H9 (cell line): Measurements from ENCODE around the gene L3MBTL1. TPM values are rescaled to one million over a fixed set of nuclear protein-coding genes. Genes with fewer than 3 reads are reported as not detected.

ENCODE experiments used
- DNase-seq: peaks from one replicate; pipeline ENCODE4 v3.0.0-alpha.2; 2017
- H2AFZ ChIP-seq: one replicate; pipeline ENCODE4 v1.6.1; 2013; ENCODE audit warnings: mild to moderate bottlenecking, low read length, control low read depth, moderate library complexity
- H2AK5ac ChIP-seq: 2 replicates; pipeline ENCODE4 v1.6.1; 2013; ENCODE audit warnings: low read length, control low read depth, mixed read lengths; ENCODE audit not compliant: insufficient read length
- H2BK120ac ChIP-seq: one replicate; pipeline ENCODE4 v1.6.1; 2013; ENCODE audit warnings: low read depth, mild to moderate bottlenecking, low read length, control low read depth, inconsistent platforms; ENCODE audit not compliant: poor library complexity, severe bottlenecking
- H2BK12ac ChIP-seq: 2 replicates; pipeline ENCODE4 v1.6.1; 2013; ENCODE audit warnings: low read length, control low read depth, mixed read lengths, low read depth; ENCODE audit not compliant: insufficient read length
- H2BK15ac ChIP-seq: 2 replicates; pipeline ENCODE4 v1.6.1; 2013; ENCODE audit warnings: low read depth, low read length, control low read depth
- H2BK20ac ChIP-seq: one replicate; pipeline ENCODE4 v1.6.1; 2013; ENCODE audit warnings: low read depth, mild to moderate bottlenecking, low read length, control low read depth, inconsistent platforms; ENCODE audit not compliant: poor library complexity, severe bottlenecking
- H2BK5ac ChIP-seq: 2 replicates; pipeline ENCODE4 v1.6.1; 2013; ENCODE audit warnings: low read length, control low read depth, mixed read lengths; ENCODE audit not compliant: insufficient read length
- H3K14ac ChIP-seq: 2 replicates; pipeline ENCODE4 v1.6.1; 2013; ENCODE audit warnings: low read length, control low read depth; ENCODE audit not compliant: insufficient read depth
- H3K18ac ChIP-seq: 2 replicates; pipeline ENCODE4 v1.6.1; 2013; ENCODE audit warnings: low read depth, mild to moderate bottlenecking, mixed read lengths, low read length, control low read depth; ENCODE audit not compliant: insufficient read length
- H3K23ac ChIP-seq: 2 replicates; pipeline ENCODE4 v1.6.1; 2013; ENCODE audit warnings: low read length, control low read depth, mixed read lengths, low read depth; ENCODE audit not compliant: insufficient read length
- H3K23me2 ChIP-seq: 2 replicates; pipeline ENCODE4 v1.6.1; 2013; ENCODE audit warnings: low read depth, mild to moderate bottlenecking, mixed read lengths, low read length, control low read depth; ENCODE audit not compliant: insufficient read length, poor library complexity, severe bottlenecking
- H3K27ac ChIP-seq: 2 replicates; pipeline ENCODE4 v1.5.1; 2013; ENCODE audit warnings: low read length, control low read depth, mixed read lengths, low read depth; ENCODE audit not compliant: insufficient read length
- H3K27me3 ChIP-seq: 2 replicates; pipeline ENCODE4 v1.6.1; 2013; ENCODE audit warnings: low read length, control low read depth, inconsistent platforms; ENCODE audit not compliant: insufficient read depth
- H3K4ac ChIP-seq: 2 replicates; pipeline ENCODE4 v1.6.1; 2013; ENCODE audit warnings: low read depth, mild to moderate bottlenecking, control low read depth, inconsistent platforms, low read length, moderate library complexity
- H3K4me1 ChIP-seq: 2 replicates; pipeline ENCODE4 v1.6.1; 2013; ENCODE audit warnings: low read length, control low read depth, inconsistent platforms; ENCODE audit not compliant: insufficient read depth
- H3K4me2 ChIP-seq: 2 replicates; pipeline ENCODE4 v1.6.1; 2013; ENCODE audit warnings: low read length, control low read depth, mixed read lengths; ENCODE audit not compliant: insufficient read length, insufficient read depth
- H3K56ac ChIP-seq: 2 replicates; pipeline ENCODE4 v1.6.1; 2013; ENCODE audit warnings: low read depth, mild to moderate bottlenecking, mixed read lengths, low read length, control low read depth; ENCODE audit not compliant: insufficient read length
- H3K79me1 ChIP-seq: 2 replicates; pipeline ENCODE4 v1.6.1; 2013; ENCODE audit warnings: low read depth, mild to moderate bottlenecking, moderate library complexity, low read length, control low read depth, inconsistent platforms; ENCODE audit not compliant: insufficient read depth, poor library complexity, severe bottlenecking
- H3K79me2 ChIP-seq: 2 replicates; pipeline ENCODE4 v1.6.1; 2013; ENCODE audit warnings: low read length, control low read depth, inconsistent platforms; ENCODE audit not compliant: insufficient read depth
- H3K9ac ChIP-seq: 2 replicates; pipeline ENCODE4 v1.6.1; 2013; ENCODE audit warnings: low read length, control low read depth, mixed read lengths; ENCODE audit not compliant: insufficient read length; ENCODE audit errors: extremely low read depth
- H3K9me3 ChIP-seq: one replicate; pipeline ENCODE4 v1.6.1; 2013; ENCODE audit warnings: low read depth, low read length, inconsistent platforms; ENCODE audit not compliant: control insufficient read depth
- H3T11ph ChIP-seq: one replicate; pipeline ENCODE4 v1.6.1; 2013; ENCODE audit warnings: mild to moderate bottlenecking, low read length, control low read depth, inconsistent platforms
- H4K20me1 ChIP-seq: one replicate; pipeline ENCODE4 v1.6.1; 2013; ENCODE audit not compliant: control insufficient read depth, insufficient read length, insufficient read depth
- H4K5ac ChIP-seq: 2 replicates; pipeline ENCODE4 v1.6.1; 2013; ENCODE audit warnings: low read depth, mild to moderate bottlenecking, mixed read lengths, low read length, control low read depth; ENCODE audit not compliant: insufficient read length
- H4K8ac ChIP-seq: replicated peaks from 2 replicates; pipeline ENCODE4 v1.6.1; 2013; ENCODE audit warnings: low read length, control low read depth, mixed read lengths, low read depth; ENCODE audit not compliant: insufficient read length
- H4K91ac ChIP-seq: 2 replicates; pipeline ENCODE4 v1.6.1; 2013; ENCODE audit warnings: low read depth, mild to moderate bottlenecking, moderate library complexity, mixed read lengths, low read length, control low read depth; ENCODE audit not compliant: insufficient read length
- H3K27ac Mint-ChIP-seq, 3 experiments: 2 replicates in 2 of 3; 3 replicates in 1 of 3; pipeline ENCODE4 v1.8.0; 2020 to 2021; ENCODE audit warnings: mixed read lengths in 3 of 3, mild to moderate bottlenecking in 1 of 3, moderate library complexity in 1 of 3
- H3K27me3 Mint-ChIP-seq: 2 replicates; pipeline ENCODE4 v1.8.0; 2021; ENCODE audit warnings: low read depth, mild to moderate bottlenecking, moderate library complexity, mixed read lengths
- H3K36me3 Mint-ChIP-seq, 3 experiments: 2 replicates in 2 of 3; 3 replicates in 1 of 3; pipeline ENCODE4 v1.8.0; 2020 to 2021; ENCODE audit warnings: low read depth in 3 of 3, mixed read lengths in 3 of 3; ENCODE audit not compliant: insufficient read depth in 1 of 3
- H3K4me1 Mint-ChIP-seq, 2 experiments: 2 replicates each; pipeline ENCODE4 v1.8.0; 2020; ENCODE audit warnings: mixed read lengths in 2 of 2
- H3K4me3 Mint-ChIP-seq, 2 experiments: 2 replicates in 1 of 2; 3 replicates in 1 of 2; pipeline ENCODE4 v1.8.0; 2020 to 2021; ENCODE audit warnings: mild to moderate bottlenecking in 2 of 2, mixed read lengths in 2 of 2, moderate library complexity in 1 of 2
- H3K9me3 Mint-ChIP-seq, 2 experiments: 2 replicates in 1 of 2; 3 replicates in 1 of 2; pipeline ENCODE4 v1.8.0; 2020; ENCODE audit warnings: mild to moderate bottlenecking in 2 of 2, mixed read lengths in 2 of 2, moderate library complexity in 1 of 2
- WGBS: extraction: QIAGEN DNeasy Blood & Tissue Kit; methylation state at CpG from one replicate; pipeline ENCODE4 v1.1.7; 2013; ENCODE audit warnings: missing lambda C conversion rate, low lambda C conversion rate, mixed read lengths; ENCODE audit not compliant: insufficient read length; ENCODE audit errors: extremely low coverage; 5-methylcytosine and 5-hydroxymethylcytosine counted together
- total RNA-seq: library from RNA; stranded (reverse); gene quantifications from 2 replicates; pipeline ENCODE4 v1.2.1, GENCODE V29; 2021
- TF ChIP-seq, protein P1 (sequence below): fragments of 200-600 bp; sonication (generic); conservative IDR thresholded peaks from 3 replicates; pipeline ENCODE4 v1.8.0; 2021; ENCODE audit warnings: antibody characterized with exemption, mild to moderate bottlenecking

The L3MBTL1 gene
- total RNA-seq, 1 experiment from 2014 or later, result 19.9 TPM

DNA sequence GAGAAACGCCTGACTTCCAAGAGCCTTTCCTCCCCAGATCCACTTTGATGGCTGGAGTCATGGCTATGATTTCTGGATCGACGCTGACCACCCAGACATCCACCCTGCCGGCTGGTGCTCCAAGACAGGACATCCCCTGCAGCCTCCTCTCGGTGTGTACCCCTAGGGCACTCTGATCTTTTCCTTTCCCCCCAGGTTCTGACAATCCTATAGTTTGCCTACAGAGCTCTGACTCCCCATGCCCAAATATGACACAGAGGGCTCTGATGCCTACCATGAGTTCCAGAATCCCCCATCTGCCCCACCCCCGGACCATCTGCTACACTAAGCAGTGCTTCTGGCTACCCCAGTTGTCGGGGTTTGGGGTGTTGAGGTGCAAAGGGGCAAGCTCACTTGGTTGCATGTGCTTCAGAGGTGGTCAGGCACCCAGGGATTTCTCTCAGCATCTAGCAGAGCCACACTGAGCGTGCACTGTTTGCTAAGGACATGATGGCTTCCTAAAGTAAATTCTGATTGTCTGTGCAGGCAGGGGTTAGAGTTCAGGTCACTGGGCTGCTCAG is 27.4 kb downstream of the L3MBTL1 start:
- Histone ChIP-seq H4K8ac (no peak overlapping the region), H3K4me2 (no peak overlapping the region)
- H3K9me3 Mint-ChIP-seq, result no peaks in the 10 kb centered on the region

More for the DNA sequence above, 27.4 kb downstream of the L3MBTL1 start:
- WGBS, result no CpG with 5 or more reads among the region's 8 CpGs
- Mint-ChIP-seq H3K4me3 (no peak overlapping the region), H3K27me3 (no peaks in the 10 kb centered on the region), H3K4me1 (no peaks in the 10 kb centered on the region; a peak in 1 of 4 replicates), H3K27ac (no peak overlapping the region), H3K36me3 (peaks cover 0 to 19% (median 17%) of the 10 kb centered on the region in 3 experiments; a peak in 6 of 7 replicates)
- H3K4ac ChIP-seq, result no peak overlapping the region
- H4K91ac ChIP-seq, result no peak overlapping the region
- TF ChIP-seq, protein P1, sequence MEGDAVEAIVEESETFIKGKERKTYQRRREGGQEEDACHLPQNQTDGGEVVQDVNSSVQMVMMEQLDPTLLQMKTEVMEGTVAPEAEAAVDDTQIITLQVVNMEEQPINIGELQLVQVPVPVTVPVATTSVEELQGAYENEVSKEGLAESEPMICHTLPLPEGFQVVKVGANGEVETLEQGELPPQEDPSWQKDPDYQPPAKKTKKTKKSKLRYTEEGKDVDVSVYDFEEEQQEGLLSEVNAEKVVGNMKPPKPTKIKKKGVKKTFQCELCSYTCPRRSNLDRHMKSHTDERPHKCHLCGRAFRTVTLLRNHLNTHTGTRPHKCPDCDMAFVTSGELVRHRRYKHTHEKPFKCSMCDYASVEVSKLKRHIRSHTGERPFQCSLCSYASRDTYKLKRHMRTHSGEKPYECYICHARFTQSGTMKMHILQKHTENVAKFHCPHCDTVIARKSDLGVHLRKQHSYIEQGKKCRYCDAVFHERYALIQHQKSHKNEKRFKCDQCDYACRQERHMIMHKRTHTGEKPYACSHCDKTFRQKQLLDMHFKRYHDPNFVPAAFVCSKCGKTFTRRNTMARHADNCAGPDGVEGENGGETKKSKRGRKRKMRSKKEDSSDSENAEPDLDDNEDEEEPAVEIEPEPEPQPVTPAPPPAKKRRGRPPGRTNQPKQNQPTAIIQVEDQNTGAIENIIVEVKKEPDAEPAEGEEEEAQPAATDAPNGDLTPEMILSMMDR, result no peak
- H3K9ac ChIP-seq, result no peak overlapping the region
- H3K79me2 ChIP-seq, result no peaks in the 10 kb centered on the region
- no peaks in the 10 kb centered on the region for H3K9me3 ChIP-seq
- H4K5ac ChIP-seq, result no peak overlapping the region
- no peak overlapping the region for H3K14ac ChIP-seq
- H2AFZ ChIP-seq, result no peak overlapping the region
- no peaks in the 10 kb centered on the region for H3K79me1 ChIP-seq
- no peak for DNase-seq
- H2BK5ac ChIP-seq, result no peak overlapping the region
- H3K56ac ChIP-seq, result no peak overlapping the region
- H2BK15ac ChIP-seq, result no peak overlapping the region
- H2AK5ac ChIP-seq, result no peak overlapping the region
- H3K23me2 ChIP-seq, result no peaks in the 10 kb centered on the region
- H3K4me1 ChIP-seq, result no peaks in the 10 kb centered on the region
- H2BK20ac ChIP-seq, result no peak overlapping the region
- no peak overlapping the region for H2BK120ac ChIP-seq
- no peaks in the 10 kb centered on the region for H4K20me1 ChIP-seq
- H3K27ac ChIP-seq, result no peak overlapping the region
- no peak overlapping the region for H3K18ac ChIP-seq
- H3K27me3 ChIP-seq, result no peaks in the 10 kb centered on the region
- no peak overlapping the region for H3K23ac ChIP-seq
- H2BK12ac ChIP-seq, result no peak overlapping the region
- H3T11ph ChIP-seq, result no peak overlapping the region
